Measurements from ENCODE around the gene TMPRSS4.

- TF ChIP-seq EZH2 (IDR thresholded peaks at IDR 0.05; ENCODE audit: insufficient read depth, low read length): no peak
- no peak for TF ChIP-seq CTCF (IDR thresholded peaks at IDR 0.05; ENCODE audit: insufficient read depth, low read depth, low read length)
Measured at GRCh38 chr11:118098996-118099837, 22.3 kb downstream of the TMPRSS4 start.

All from astrocyte (in vitro differentiated cells and primary cell).